GM12878 (cell line): ENCODE results near the gene SLC13A2. TPM values are rescaled to one million over a fixed set of nuclear protein-coding genes. Genes with fewer than 3 reads are reported as not detected.

Source experiments
- ATAC-seq: fragments of 200-7000 bp; cut with Tn5 transposase; 3 replicates; pipeline ENCODE4 v1.9.1; 2020; ENCODE audit warnings: mild to moderate bottlenecking, moderate library complexity
- BruUV-seq: library from RNA; stranded (reverse); fragments of 400-500 nt; replicated peaks from 2 replicates; lab custom pipeline; 2021; lab: Mats Ljungman, UMichigan
- CTCF ChIA-PET: fragments of 300-600 bp; sonication (Branson Sonifier 250); formaldehyde crosslinking; extraction: SDS; loops from one replicate; lab custom pipeline; 2021; ENCODE audit warnings: inconsistent platforms; lab: Yijun Ruan, JAX
- POLR2A ChIA-PET: fragments of 350-600 bp; formaldehyde crosslinking; extraction: SDS; loops from one replicate; lab custom pipeline; 2021; ENCODE audit warnings: inconsistent platforms; lab: Charles Lee
- RAD21 ChIA-PET: fragments of 300-600 bp; sonication (Branson Sonifier 250); formaldehyde crosslinking; loops from one replicate; lab custom pipeline; 2023; ENCODE audit warnings: antibody characterized with exemption; ENCODE audit not compliant: unreplicated experiment; lab: Charles Lee
- SMC1A ChIA-PET: fragments of 300-600 bp; sonication (Branson Sonifier 250); formaldehyde crosslinking; loops from one replicate; lab custom pipeline; 2023; ENCODE audit not compliant: unreplicated experiment, uncharacterized antibody; lab: Charles Lee
- DNase-seq: peaks from one replicate; pipeline ENCODE4 v3.0.0-alpha.2; 2011; ENCODE audit warnings: low read depth, low spot score
- FAIRE-seq: peaks from 3 replicates; lab custom pipeline; 2011; peaks lifted over from hg19 to GRCh38; lab: Jason Lieb, UNC
- H2AFZ ChIP-seq: 2 replicates; pipeline ENCODE4 v1.6.0; 2011; ENCODE audit warnings: low read depth, low read length, control low read depth; ENCODE audit not compliant: control insufficient read depth
- H3K27ac ChIP-seq: 2 replicates; pipeline ENCODE4 v1.5.1; 2011; ENCODE audit warnings: control low read depth; ENCODE audit not compliant: control insufficient read depth, insufficient read depth
- H3K27me3 ChIP-seq, 2 experiments: replicated peaks in 1 of 2; 2 replicates each; pipeline versions ENCODE4 v1.6.0 to v1.6.1; 2011; ENCODE audit warnings: low read length in 1 of 2; ENCODE audit not compliant: control insufficient read depth in 2 of 2, insufficient read depth in 2 of 2
- H3K36me3 ChIP-seq, 2 experiments: 2 replicates each; pipeline ENCODE4 v1.5.1; 2011; ENCODE audit warnings: low read length in 1 of 2; ENCODE audit not compliant: control insufficient read depth in 2 of 2, insufficient read depth in 2 of 2
- H3K4me1 ChIP-seq: 2 replicates; pipeline ENCODE4 v1.6.1; 2011; ENCODE audit warnings: mild to moderate bottlenecking, low read length, moderate library complexity, mixed read lengths; ENCODE audit not compliant: control insufficient read depth, insufficient read depth
- H3K4me2 ChIP-seq: 2 replicates; pipeline ENCODE4 v1.6.0; 2011; ENCODE audit warnings: control low read depth; ENCODE audit not compliant: control insufficient read depth, insufficient read depth
- H3K4me3 ChIP-seq: fragments of 200-600 bp; sonication (generic); 2 replicates; pipeline ENCODE4 v1.5.1; 2016
- H3K79me2 ChIP-seq: 2 replicates; pipeline ENCODE4 v1.6.0; 2011; ENCODE audit warnings: low read length; ENCODE audit not compliant: control insufficient read depth, insufficient read depth
- H3K9ac ChIP-seq: 2 replicates; pipeline ENCODE4 v1.8.0; 2011; ENCODE audit warnings: low read length, control low read depth, mixed read lengths; ENCODE audit not compliant: control insufficient read depth, insufficient read depth
- H3K9me3 ChIP-seq: replicated peaks from 3 replicates; pipeline ENCODE4 v1.5.1; 2011; ENCODE audit warnings: mild to moderate bottlenecking, low read length; ENCODE audit not compliant: control insufficient read depth, insufficient read depth
- H4K20me1 ChIP-seq: 2 replicates; pipeline ENCODE4 v1.6.0; 2011; ENCODE audit not compliant: control insufficient read depth, insufficient read depth
- CREM ChIP-seq: IDR thresholded peaks from 2 replicates; pipeline ENCODE4 v1.6.1; 2014; ENCODE audit warnings: antibody characterized with exemption, low read depth
- E4F1 ChIP-seq: fragments of 450-650 bp; IDR thresholded peaks from 2 replicates; pipeline ENCODE4 v1.6.1; 2018; ENCODE audit warnings: borderline replicate concordance, mild to moderate bottlenecking; ENCODE audit not compliant: partially characterized antibody
- EZH2 ChIP-seq: IDR thresholded peaks from 2 replicates; pipeline ENCODE4 v1.6.1; 2012; ENCODE audit warnings: low read depth, mild to moderate bottlenecking, control low read depth, inconsistent platforms, low read length, borderline replicate concordance; ENCODE audit not compliant: control insufficient read depth
- GABPA ChIP-seq: IDR thresholded peaks from 2 replicates; pipeline ENCODE4 v1.6.1; 2014; ENCODE audit warnings: antibody characterized with exemption, low read depth, mild to moderate bottlenecking, inconsistent platforms
- JUNB ChIP-seq: IDR thresholded peaks from 2 replicates; pipeline ENCODE4 v1.6.1; 2016; ENCODE audit warnings: antibody characterized with exemption, mild to moderate bottlenecking
- MEF2B ChIP-seq: fragments of 450-650 bp; IDR thresholded peaks from 2 replicates; pipeline ENCODE4 v1.6.1; 2018; ENCODE audit warnings: mild to moderate bottlenecking, moderate library complexity; ENCODE audit not compliant: partially characterized antibody, poor library complexity, severe bottlenecking
- NFYB ChIP-seq: IDR thresholded peaks from 2 replicates; pipeline ENCODE4 v1.6.1; 2011; ENCODE audit warnings: low read depth, mild to moderate bottlenecking, low read length, improper control_type of control experiment, moderate library complexity; ENCODE audit not compliant: insufficient read depth
- RB1 ChIP-seq: fragments of 450-650 bp; formaldehyde crosslinking; IDR thresholded peaks from 2 replicates; pipeline ENCODE4 v1.6.1; 2017; ENCODE audit warnings: mild to moderate bottlenecking, borderline replicate concordance
- RBBP5 ChIP-seq: fragments of 200-600 bp; sonication (generic); conservative IDR thresholded peaks from 2 replicates; pipeline ENCODE4 v1.6.1; 2016
- SRF ChIP-seq, 2 experiments: IDR thresholded peaks; 2 replicates each; pipeline ENCODE4 v1.6.1; 2011; ENCODE audit warnings: low read depth in 2 of 2, low read length in 2 of 2, mild to moderate bottlenecking in 1 of 2, moderate library complexity in 1 of 2
- TBL1XR1 ChIP-seq: IDR thresholded peaks from 2 replicates; pipeline ENCODE4 v1.6.1; 2012; ENCODE audit warnings: low read depth, low read length, improper control_type of control experiment
- YBX1 ChIP-seq: fragments of 450-650 bp; IDR thresholded peaks from 2 replicates; pipeline ENCODE4 v1.6.1; 2016; ENCODE audit warnings: antibody characterized with exemption
- ZNF24 ChIP-seq: fragments of 450-650 bp; IDR thresholded peaks from 2 replicates; pipeline ENCODE4 v1.6.1; 2017; ENCODE audit warnings: antibody characterized with exemption, mild to moderate bottlenecking
- ZNF592 ChIP-seq: fragments of 450-650 bp; IDR thresholded peaks from 2 replicates; pipeline ENCODE4 v1.6.1; 2017; ENCODE audit warnings: mild to moderate bottlenecking, moderate library complexity
- ZZZ3 ChIP-seq: IDR thresholded peaks from 2 replicates; pipeline ENCODE4 v1.6.1; 2011; ENCODE audit warnings: low read depth; ENCODE audit not compliant: control insufficient read depth, insufficient read length
- WGBS: methylation state at CpG from one replicate; pipeline ENCODE4 v1.1.6; 2016; ENCODE audit warnings: low lambda C conversion rate; ENCODE audit not compliant: insufficient replicate concordance, insufficient coverage; ENCODE audit errors: missing lambda C conversion rate; 5-methylcytosine and 5-hydroxymethylcytosine counted together
- in situ Hi-C: fragments of 300-500 bp; cut with MboI; formaldehyde crosslinking; loops from 9 replicates; pipeline ENCODE4 v1.14.3; 2018; ENCODE audit warnings: mixed read lengths
- intact Hi-C: fragments of 100-400 bp; cut with micrococcal nuclease; formaldehyde crosslinking; loops from one replicate; pipeline ENCODE4 v1.14.2; 2022; ENCODE audit not compliant: unreplicated experiment
- polyA plus RNA-seq, 11 experiments: library from polyadenylated mRNA; depleted of rRNA in 4 of 11; unstranded in 6 of 11; stranded (reverse) in 5 of 11; fragments of >200 nt; fragmentation: Nextera tagmentation in 4 of 11; fragmentation: Illumina TruSeq in 1 of 11; extraction: Ambion mirVana in 4 of 11; extraction: Trizol in 1 of 11; gene quantifications; 1 replicate in 1 of 11; 2 replicates in 10 of 11; pipeline versions ENCODE4 v1.2.1 to v1.2.3, GENCODE V29; 2011 to 2016; ENCODE audit warnings: inconsistent platforms in 2 of 11, missing spikeins in 2 of 11, low read depth in 1 of 11
- total RNA-seq, 4 experiments: library from RNA; depleted of rRNA in 3 of 4; stranded (reverse); fragments of >200 nt in 3 of 4; fragmentation: Illumina TruSeq in 1 of 4; extraction: Trizol in 1 of 4; gene quantifications; 2 replicates each; pipeline versions ENCODE4 v1.2.1 to v1.2.3, GENCODE V29; 2013 to 2021

SLC13A2 gene
- total and polyA plus RNA-seq, 10 of the 15 experiments (the other 5 are each of a cell fraction or from before 2014, with no cell fraction given) = 0.03 to 0.13 (median 0.05) TPM; not detected in 6

GRCh38 chr17:28541439-28541838, 68.0 kb downstream of the SLC13A2 start:
- Histone ChIP-seq H3K9me3 (no peaks in the 10 kb centered on the region), H3K4me3 (no peak overlapping the region), H3K27me3 (no peaks in the 10 kb centered on the region), H3K27ac (no peak overlapping the region), H3K4me1 (no peaks in the 10 kb centered on the region; the same call in 1 of the 2 replicates), H3K9ac (no peak overlapping the region), H3K4me2 (no peak overlapping the region), H4K20me1 (no peaks in the 10 kb centered on the region), H2AFZ (no peak overlapping the region), H3K36me3 (no peaks in the 10 kb centered on the region), H3K79me2 (no peaks in the 10 kb centered on the region)
- in situ Hi-C loops = loop anchor here (10.0 kb wide), 1 partner anchor 167 kb away; the partner anchor contains the start of genes SARM1 and VTN
- ChIA-PET RAD21 (interaction anchor here (0.7 to 2.0 kb wide), 5 partner anchors 40 to 1120 kb away, joined by 3 to 26 read pairs (median 4); no protein-coding TSS in a partner anchor), CTCF (interaction anchor here (0.6 to 13.9 kb wide), 14 partner anchors 8 to 1292 kb away, joined by 3 to 316 read pairs (median 4); no protein-coding TSS in a partner anchor), SMC1A (interaction anchor here (0.8 to 2.6 kb wide), 7 partner anchors 10 to 723 kb away, joined by 6 to 32 read pairs (median 10); no protein-coding TSS in a partner anchor), POLR2A (interaction anchor here (0.6 to 1.0 kb wide), 2 partner anchors 47 to 370 kb away, joined by 3 to 10 read pairs; no protein-coding TSS in a partner anchor)
- TF ChIP-seq NFYB = no peak
- TF ChIP-seq CREM = no peak
- TF ChIP-seq SRF (IDR thresholded peaks at IDR 0.05; ENCODE audit: low read depth in 2 of 2, low read length in 2 of 2) = no peak
- no peak for TF ChIP-seq JUNB
- TF ChIP-seq E4F1 = no peak
- TF ChIP-seq ZZZ3 = no peak
- TF ChIP-seq ZNF592 = no peak
- no peak for TF ChIP-seq EZH2
- no peak for TF ChIP-seq MEF2B
- TF ChIP-seq YBX1 = no peak
- no peak for TF ChIP-seq GABPA
- no peak for TF ChIP-seq RBBP5
- TF ChIP-seq TBL1XR1 = no peak
- no peak for TF ChIP-seq ZNF24
- TF ChIP-seq RB1 = no peak
- 96% methylated on average over 4 of the region's 4 CpGs for WGBS
- FAIRE-seq (no peak), ATAC-seq (no peak), DNase-seq (no peak)
- intact Hi-C loops = loop anchor here (5.0 to 10.0 kb wide), 3 partner anchors 97 to 167 kb away; partner anchors contain the start of genes SARM1 and VTN
- no TSS peak for BruUV-seq
